GM23248 (cell line): ENCODE measurements around the gene NPY4R2. TPM values are rescaled to one million over a fixed set of nuclear protein-coding genes. Genes with fewer than 3 reads are reported as not detected.
"Not testable (repeated sequence)": the region's sequence is repeated elsewhere in the genome, so short reads cannot be mapped to it uniquely, and the experiment has no call there.

Experiments
- DNase-seq: peaks from one replicate; pipeline ENCODE4 v3.0.0-alpha.2; 2015
- H2AFZ ChIP-seq: fragments of 200-600 bp; sonication (generic); 2 replicates; pipeline ENCODE4 v1.6.1; 2016; ENCODE audit warnings: antibody characterized with exemption
- H3F3A ChIP-seq: fragments of 200-600 bp; sonication (generic); 2 replicates; pipeline ENCODE4 v1.6.1; 2016; ENCODE audit warnings: mild to moderate bottlenecking, antibody characterized with exemption, mixed run types; ENCODE audit not compliant: insufficient read depth
- H3K27ac ChIP-seq: fragments of 200-600 bp; sonication (generic); 2 replicates; pipeline ENCODE4 v1.5.1; 2016; ENCODE audit warnings: mild to moderate bottlenecking
- H3K27me3 ChIP-seq: fragments of 200-600 bp; sonication (generic); replicated peaks from 2 replicates; pipeline ENCODE4 v1.6.1; 2016; ENCODE audit warnings: mild to moderate bottlenecking; ENCODE audit not compliant: insufficient read depth
- H3K36me3 ChIP-seq: fragments of 200-600 bp; sonication (generic); 2 replicates; pipeline ENCODE4 v1.6.1; 2016; ENCODE audit warnings: low read depth, mild to moderate bottlenecking
- H3K4me1 ChIP-seq: fragments of 200-600 bp; sonication (generic); 2 replicates; pipeline ENCODE4 v1.6.1; 2016; ENCODE audit warnings: mild to moderate bottlenecking; ENCODE audit not compliant: insufficient read depth
- H3K4me2 ChIP-seq: fragments of 200-600 bp; sonication (generic); one replicate; pipeline ENCODE4 v1.6.1; 2016; ENCODE audit warnings: mild to moderate bottlenecking; ENCODE audit not compliant: unreplicated experiment
- H3K4me3 ChIP-seq: fragments of 200-600 bp; sonication (generic); 2 replicates; pipeline ENCODE4 v1.5.1; 2016; ENCODE audit warnings: mild to moderate bottlenecking
- H3K79me2 ChIP-seq: fragments of 200-600 bp; sonication (generic); 2 replicates; pipeline ENCODE4 v1.6.1; 2016; ENCODE audit warnings: mild to moderate bottlenecking; ENCODE audit not compliant: insufficient read depth
- H3K9ac ChIP-seq: fragments of 200-600 bp; sonication (generic); 2 replicates; pipeline ENCODE4 v1.6.1; 2016; ENCODE audit warnings: mild to moderate bottlenecking
- H3K9me2 ChIP-seq: fragments of 200-600 bp; sonication (generic); 2 replicates; pipeline ENCODE4 v1.6.1; 2016; ENCODE audit warnings: mixed run types, mild to moderate bottlenecking, moderate library complexity; ENCODE audit not compliant: insufficient read depth
- H3K9me3 ChIP-seq: fragments of 200-600 bp; sonication (generic); one replicate; pipeline ENCODE4 v1.6.1; 2017; ENCODE audit warnings: low read depth
- H4K20me1 ChIP-seq: fragments of 200-600 bp; sonication (generic); 2 replicates; pipeline ENCODE4 v1.6.0; 2016; ENCODE audit not compliant: insufficient read depth
- WGBS, 2 experiments: methylation state at CpG; one replicate each; pipeline ENCODE4 v1.1.6; 2015 to 2017; ENCODE audit warnings: low lambda C conversion rate in 2 of 2, low coverage in 1 of 2; ENCODE audit errors: missing lambda C conversion rate in 2 of 2; 5-methylcytosine and 5-hydroxymethylcytosine counted together
- in situ Hi-C: fragments of 300-500 bp; cut with MboI; formaldehyde crosslinking; loops from 2 replicates; pipeline ENCODE4 v1.15.0; 2020
- polyA plus RNA-seq: library from polyadenylated mRNA; unstranded; fragments of >200 nt; fragmentation: Nextera tagmentation; extraction: Ambion mirVana; gene quantifications from 2 replicates; pipeline ENCODE4 v1.2.1, GENCODE V29; 2016
- total RNA-seq: library from RNA; depleted of rRNA; stranded (reverse); fragments of >200 nt; shearing (Covaris generic); gene quantifications from 2 replicates; pipeline ENCODE4 v1.2.3, GENCODE V29; 2014; rRNA removed

The NPY4R2 gene
- total RNA-seq (not detected in 2 replicates), polyA plus RNA-seq (not detected in 2 replicates)

- DNase-seq, H3F3A ChIP-seq: not testable (repeated sequence)
- WGBS, 2 experiments = no CpG with 5 or more reads among the region's 35 CpGs
These were observed at the start of gene NPY4R2 for GRCh38 chr10:47918475-47918874. Gene NPY4R2, plus strand, starts transcription at chr10:47918662. Its CDS starts 3,326 bp downstream, at chr10:47921988.

GRCh38 chr10:47870887-47871286, 47.6 kb upstream of the NPY4R2 start:
- H3K4me1 ChIP-seq, H3K9me2 ChIP-seq, H3K4me3 ChIP-seq, H2AFZ ChIP-seq, DNase-seq, H3K79me2 ChIP-seq, H3K9ac ChIP-seq, H4K20me1 ChIP-seq, H3K9me3 ChIP-seq, H3K36me3 ChIP-seq, H3K27me3 ChIP-seq, H3F3A ChIP-seq, in situ Hi-C loops, H3K4me2 ChIP-seq, H3K27ac ChIP-seq: not testable (repeated sequence)
- WGBS, 2 experiments = no CpG with 5 or more reads among the region's 8 CpGs

More at GRCh38 chr10:47918475-47918874, at the start of gene NPY4R2:
- H3K79me2 ChIP-seq, H2AFZ ChIP-seq, H3K36me3 ChIP-seq, H4K20me1 ChIP-seq, H3K9ac ChIP-seq, H3K4me3 ChIP-seq, in situ Hi-C loops, H3K9me3 ChIP-seq, H3K4me1 ChIP-seq, H3K27ac ChIP-seq, H3K9me2 ChIP-seq, H3K27me3 ChIP-seq, H3K4me2 ChIP-seq: not testable (repeated sequence)

GRCh38 chr10:47871485-47872180, 46.8 kb upstream of the NPY4R2 start:
- H3K27ac ChIP-seq, H3K36me3 ChIP-seq, H3K27me3 ChIP-seq, H3K79me2 ChIP-seq, H3K4me1 ChIP-seq, H3K9me3 ChIP-seq, DNase-seq, H3K9me2 ChIP-seq, in situ Hi-C loops, H2AFZ ChIP-seq, H3K9ac ChIP-seq, H3F3A ChIP-seq, H3K4me2 ChIP-seq, H3K4me3 ChIP-seq, H4K20me1 ChIP-seq: not testable (repeated sequence)
- 95 to 99% methylated on average over 4 of the region's 8 CpGs for WGBS, 2 experiments

- H3K27ac ChIP-seq, H3K4me1 ChIP-seq, H3K9me2 ChIP-seq, DNase-seq, H3K27me3 ChIP-seq, H3K79me2 ChIP-seq, H3K36me3 ChIP-seq, H3K9me3 ChIP-seq, H3K4me2 ChIP-seq, H3F3A ChIP-seq, H4K20me1 ChIP-seq, H3K9ac ChIP-seq, H2AFZ ChIP-seq, H3K4me3 ChIP-seq, in situ Hi-C loops: not testable (repeated sequence)
- WGBS, 2 experiments = no CpG with 5 or more reads among the region's 5 CpGs
These were observed 46.2 kb upstream of the NPY4R2 start for GRCh38 chr10:47872236-47872635.

- H3K4me1 ChIP-seq, H3K9ac ChIP-seq, DNase-seq, H2AFZ ChIP-seq, H3K79me2 ChIP-seq, H3K4me3 ChIP-seq, H3K27me3 ChIP-seq, H3K9me3 ChIP-seq, H3K9me2 ChIP-seq, in situ Hi-C loops, H3F3A ChIP-seq, H3K27ac ChIP-seq, H4K20me1 ChIP-seq, H3K4me2 ChIP-seq, H3K36me3 ChIP-seq: not testable (repeated sequence)
- no CpG with 5 or more reads among the region's 3 CpGs for WGBS, 2 experiments
These were observed 34.2 kb upstream of the NPY4R2 start for GRCh38 chr10:47884239-47884638.

GRCh38 chr10:47884934-47885333, 33.5 kb upstream of the NPY4R2 start:
- H3K27ac ChIP-seq, H3K4me1 ChIP-seq, H3K9me2 ChIP-seq, H3K4me2 ChIP-seq, H3K9me3 ChIP-seq, H3K36me3 ChIP-seq, DNase-seq, H3K27me3 ChIP-seq, H3K4me3 ChIP-seq, H4K20me1 ChIP-seq, H2AFZ ChIP-seq, H3F3A ChIP-seq, in situ Hi-C loops, H3K9ac ChIP-seq, H3K79me2 ChIP-seq: not testable (repeated sequence)
- WGBS, 2 experiments = no CpG with 5 or more reads among the region's 3 CpGs

- H3K27ac ChIP-seq, H4K20me1 ChIP-seq, H3K79me2 ChIP-seq, H3K9ac ChIP-seq, DNase-seq, H3F3A ChIP-seq, H3K4me3 ChIP-seq, H3K4me2 ChIP-seq, H3K9me3 ChIP-seq, in situ Hi-C loops, H3K9me2 ChIP-seq, H3K4me1 ChIP-seq, H3K36me3 ChIP-seq, H2AFZ ChIP-seq, H3K27me3 ChIP-seq: not testable (repeated sequence)
- no CpG with 5 or more reads among the region's 2 CpGs for WGBS, 2 experiments
These were observed 32.1 kb upstream of the NPY4R2 start for GRCh38 chr10:47886356-47886755.

- in situ Hi-C loops, H3K9me3 ChIP-seq: not testable (repeated sequence)
These were observed 31.6 kb upstream of the NPY4R2 start for GRCh38 chr10:47886827-47887226.

More at GRCh38 chr10:47886827-47887226, 31.6 kb upstream of the NPY4R2 start:
- not testable (repeated sequence) for H3K36me3 ChIP-seq, H3K27ac ChIP-seq, H2AFZ ChIP-seq, H3K9me2 ChIP-seq, H3K4me2 ChIP-seq, H3K79me2 ChIP-seq, H3K4me1 ChIP-seq, H3F3A ChIP-seq, H4K20me1 ChIP-seq, H3K9ac ChIP-seq, H3K4me3 ChIP-seq, DNase-seq, H3K27me3 ChIP-seq
- WGBS, 2 experiments = no CpG with 5 or more reads among the region's 4 CpGs
